Effector CD8-positive, alpha-beta T cell (primary cell): ENCODE results near the gene STK10.
"Not testable (repeated sequence)": the region's sequence is repeated elsewhere in the genome, so short reads cannot be mapped to it uniquely, and the experiment has no call there.

Source experiments
- DNase-seq: peaks from one replicate; lab custom pipeline; 2025; lab: John Stamatoyannopoulos, UW

Gene STK10

GRCh38 chr5:172166030-172166826, 21.8 kb downstream of the STK10 start:
- DNase-seq = no peak

- DNase-seq = no peak
Observed at GRCh38 chr5:172165465-172165864, 22.6 kb downstream of the STK10 start.

GRCh38 chr5:172164769-172165212, 23.2 kb downstream of the STK10 start:
- DNase-seq = no peak

GRCh38 chr5:172163346-172163745, 24.7 kb downstream of the STK10 start:
- DNase-seq = no peak

GRCh38 chr5:172162987-172163343, 25.1 kb downstream of the STK10 start:
- DNase-seq = no peak

- DNase-seq = no peak
Observed at GRCh38 chr5:172162323-172162986, 25.6 kb downstream of the STK10 start.

- DNase-seq = no peak
Observed at GRCh38 chr5:172160506-172160905, 27.5 kb downstream of the STK10 start.

GRCh38 chr5:172159016-172159415, 29.0 kb downstream of the STK10 start:
- DNase-seq = no peak

- DNase-seq = no peak
Observed at GRCh38 chr5:172156541-172156994, 31.5 kb downstream of the STK10 start.

GRCh38 chr5:172155101-172155500, 32.9 kb downstream of the STK10 start:
- not testable (repeated sequence) for DNase-seq

GRCh38 chr5:172153695-172154094, 34.3 kb downstream of the STK10 start:
- DNase-seq = no peak

- no peak for DNase-seq
Observed at GRCh38 chr5:172151661-172152210, 36.3 kb downstream of the STK10 start.

- DNase-seq = no peak
Observed at GRCh38 chr5:172150514-172151425, 37.3 kb downstream of the STK10 start.

- not testable (repeated sequence) for DNase-seq
Observed at GRCh38 chr5:172149481-172149880, 38.5 kb downstream of the STK10 start.

GRCh38 chr5:172149073-172149472, 39.0 kb downstream of the STK10 start:
- no peak for DNase-seq

GRCh38 chr5:172148381-172148780, 39.6 kb downstream of the STK10 start:
- no peak for DNase-seq

- no peak for DNase-seq
Observed at GRCh38 chr5:172147857-172148256, 40.2 kb downstream of the STK10 start.

- no peak for DNase-seq
Observed at GRCh38 chr5:172146748-172147092, 41.3 kb downstream of the STK10 start.

GRCh38 chr5:172145870-172146747, 41.9 kb downstream of the STK10 start:
- DNase-seq = no peak

- DNase-seq = no peak
Observed at GRCh38 chr5:172144931-172145869, 42.8 kb downstream of the STK10 start.
